HG02973 (cell line): ENCODE data around the gene MICU2.

Experiments used
- ATAC-seq: cut with Tn5 transposase; IDR thresholded peaks from one replicate; pipeline ENCODE4 v1.9.1; 2021; ENCODE audit warnings: moderate library complexity; ENCODE audit not compliant: unreplicated experiment

The MICU2 gene, protein sequence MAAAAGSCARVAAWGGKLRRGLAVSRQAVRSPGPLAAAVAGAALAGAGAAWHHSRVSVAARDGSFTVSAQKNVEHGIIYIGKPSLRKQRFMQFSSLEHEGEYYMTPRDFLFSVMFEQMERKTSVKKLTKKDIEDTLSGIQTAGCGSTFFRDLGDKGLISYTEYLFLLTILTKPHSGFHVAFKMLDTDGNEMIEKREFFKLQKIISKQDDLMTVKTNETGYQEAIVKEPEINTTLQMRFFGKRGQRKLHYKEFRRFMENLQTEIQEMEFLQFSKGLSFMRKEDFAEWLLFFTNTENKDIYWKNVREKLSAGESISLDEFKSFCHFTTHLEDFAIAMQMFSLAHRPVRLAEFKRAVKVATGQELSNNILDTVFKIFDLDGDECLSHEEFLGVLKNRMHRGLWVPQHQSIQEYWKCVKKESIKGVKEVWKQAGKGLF

DNA sequence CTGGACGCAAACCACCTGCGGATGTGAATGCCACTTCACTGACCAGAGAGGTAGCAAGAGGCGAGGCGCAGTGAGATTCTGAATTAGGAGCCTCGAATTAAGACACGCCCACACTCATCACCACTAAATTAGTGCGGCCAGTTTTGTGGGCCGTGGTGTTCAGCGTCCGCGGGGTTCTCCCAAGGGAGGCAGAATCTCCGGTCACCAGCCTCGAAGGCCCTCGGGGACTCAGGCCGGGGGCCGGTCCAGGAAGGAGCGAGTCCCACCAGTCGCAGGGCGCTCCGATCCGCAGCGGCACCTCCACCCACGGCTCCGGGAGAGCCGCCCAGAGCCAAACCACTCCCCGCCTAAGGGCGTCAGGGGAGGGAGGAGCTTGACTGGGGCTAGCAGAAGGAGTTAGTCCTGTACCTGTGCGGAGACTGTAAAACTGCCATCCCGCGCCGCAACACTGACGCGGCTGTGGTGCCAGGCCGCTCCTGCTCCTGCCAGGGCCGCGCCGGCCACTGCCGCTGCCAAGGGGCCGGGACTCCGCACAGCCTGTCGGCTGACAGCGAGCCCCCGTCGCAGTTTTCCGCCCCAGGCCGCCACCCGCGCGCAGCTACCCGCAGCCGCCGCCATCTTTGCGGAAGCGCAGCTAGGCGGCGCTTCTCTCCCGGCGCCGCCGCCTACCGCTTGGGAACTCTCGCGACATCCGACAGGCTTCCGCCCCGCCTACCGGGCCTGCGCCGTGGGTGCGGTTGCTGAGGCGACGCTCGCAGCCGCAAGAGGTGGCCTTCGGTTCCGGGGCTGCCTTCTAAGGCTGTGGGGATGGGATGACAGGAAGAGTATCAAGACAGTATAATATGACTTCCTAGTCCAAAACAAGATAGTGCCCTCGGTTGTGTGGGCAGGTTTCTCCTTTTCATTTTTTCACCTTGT, at the start of gene MICU2:
MICU2 (minus strand) TSS at position 640 of the 918 bp plus-strand sequence; CDS start at position 618, 22 bp downstream.
- ATAC-seq: peak; percentile 94

DNA sequence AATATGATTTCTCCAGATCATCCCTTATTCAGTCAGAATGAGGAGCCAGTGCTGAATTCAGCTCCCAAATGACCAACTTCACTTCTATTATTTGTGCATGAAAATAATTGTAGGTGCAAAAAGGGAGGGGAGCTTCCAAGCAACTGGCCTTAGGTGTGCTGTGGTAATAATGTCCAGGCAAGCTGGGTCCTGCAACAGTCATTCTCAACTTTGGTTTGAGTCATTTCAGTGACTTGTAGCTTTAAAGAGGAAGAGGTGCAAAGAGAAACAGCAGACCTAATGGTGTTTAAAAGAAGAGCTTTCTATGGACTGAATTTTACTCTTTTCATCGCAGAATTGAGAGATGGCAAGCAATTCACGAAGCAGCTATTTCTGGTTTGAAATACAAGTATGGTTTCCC, 37.7 kb upstream of the MICU2 start:
- ATAC-seq: no peak

DNA sequence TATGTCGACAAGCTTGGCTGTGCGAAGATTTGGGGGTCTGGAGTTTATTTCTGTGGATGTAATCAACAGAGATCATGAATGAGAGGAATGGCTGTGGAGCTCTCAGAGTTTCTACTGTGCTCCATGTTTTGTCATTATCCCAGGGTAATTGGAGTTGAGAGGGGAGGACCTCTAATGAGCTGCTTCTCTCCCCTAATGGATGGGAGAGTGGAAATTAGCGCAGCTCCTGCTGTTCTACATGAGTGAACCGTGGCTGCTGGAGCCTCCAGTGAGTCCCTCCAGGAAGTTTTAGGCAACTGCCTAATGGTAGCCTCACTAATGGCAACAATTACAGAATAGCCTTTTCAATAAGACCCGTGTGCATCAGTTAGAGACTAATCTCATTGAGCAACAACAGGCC, 35.6 kb upstream of the MICU2 start:
- no peak for ATAC-seq

- ATAC-seq: no peak
Measured at GRCh38 chr13:21638319-21639282, 34.6 kb upstream of the MICU2 start.

- no peak for ATAC-seq
Measured at GRCh38 chr13:21637296-21637695, 33.3 kb upstream of the MICU2 start.

- no peak for ATAC-seq
Measured at GRCh38 chr13:21636656-21637055, 32.7 kb upstream of the MICU2 start.

DNA sequence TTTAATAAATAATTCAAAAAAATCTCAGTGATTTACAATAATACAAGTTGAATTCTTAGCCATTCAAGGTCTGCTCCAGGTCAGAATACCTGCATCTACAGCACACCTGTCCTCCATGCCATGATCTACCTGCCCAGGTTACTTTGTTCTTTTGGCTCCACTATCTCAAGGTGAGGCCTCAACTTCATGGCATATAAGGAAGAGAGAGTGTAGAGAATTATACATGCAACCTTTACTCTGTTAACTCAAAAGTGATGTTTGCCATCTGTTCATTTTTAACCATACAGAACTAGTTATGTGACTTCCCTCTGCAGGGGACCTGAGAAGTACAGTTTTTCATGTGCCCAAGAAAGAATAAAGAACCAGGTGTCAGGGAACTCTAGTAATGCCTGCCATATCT, 28.2 kb upstream of the MICU2 start:
- ATAC-seq: no peak

- no peak for ATAC-seq
Measured at GRCh38 chr13:21625366-21625765, 21.4 kb upstream of the MICU2 start.

DNA sequence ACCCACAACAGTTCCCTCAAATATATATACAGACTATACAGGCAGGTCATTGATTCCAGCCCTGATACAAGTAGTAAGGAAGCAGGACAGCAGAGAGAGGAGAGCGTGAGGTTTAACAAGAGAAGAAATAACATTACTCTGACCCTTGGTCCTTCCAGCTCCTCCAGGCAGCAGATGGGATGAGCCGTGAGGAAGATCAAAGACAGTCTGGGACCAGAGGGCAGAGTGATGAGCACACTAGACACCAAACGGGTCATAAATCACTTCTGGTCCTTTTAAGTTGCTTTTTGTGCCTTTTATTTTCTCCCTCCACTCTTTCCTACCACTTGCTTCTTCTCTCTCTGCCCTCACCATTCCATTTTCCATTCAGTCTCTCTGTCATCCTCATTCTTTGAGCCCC, 16.9 kb upstream of the MICU2 start:
- no peak for ATAC-seq

DNA sequence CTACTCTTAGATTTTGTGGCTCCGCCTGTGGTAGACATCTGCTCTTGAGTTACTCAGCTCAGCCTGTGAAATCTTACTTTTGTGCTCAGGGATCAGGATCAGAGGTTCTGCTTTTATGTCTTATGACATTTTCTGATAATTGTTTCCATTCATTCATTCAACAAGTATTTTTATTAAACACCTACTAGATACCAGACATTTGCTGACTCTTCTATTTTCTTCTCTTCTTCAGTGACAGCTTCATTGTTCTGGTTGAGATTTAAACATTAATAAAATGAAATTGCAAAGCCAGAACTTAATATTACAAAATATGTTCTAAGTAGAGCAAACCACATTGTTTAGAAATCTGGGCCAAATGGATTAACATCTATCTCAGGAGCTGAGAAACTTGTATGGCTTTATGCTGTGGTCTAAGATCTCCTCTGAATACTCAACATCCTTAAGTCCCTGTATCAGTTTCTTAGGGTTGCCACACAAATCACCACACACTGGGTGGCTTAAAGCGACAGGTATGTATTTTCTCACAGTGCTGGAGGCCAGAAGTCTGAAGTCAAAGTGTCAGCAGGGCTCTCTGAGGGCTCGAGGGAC, 15.8 kb upstream of the MICU2 start:
- no peak for ATAC-seq

GRCh38 chr13:21616880-21617279, 12.9 kb upstream of the MICU2 start:
- no peak for ATAC-seq

GRCh38 chr13:21616205-21616866, 12.4 kb upstream of the MICU2 start:
- ATAC-seq: no peak

DNA sequence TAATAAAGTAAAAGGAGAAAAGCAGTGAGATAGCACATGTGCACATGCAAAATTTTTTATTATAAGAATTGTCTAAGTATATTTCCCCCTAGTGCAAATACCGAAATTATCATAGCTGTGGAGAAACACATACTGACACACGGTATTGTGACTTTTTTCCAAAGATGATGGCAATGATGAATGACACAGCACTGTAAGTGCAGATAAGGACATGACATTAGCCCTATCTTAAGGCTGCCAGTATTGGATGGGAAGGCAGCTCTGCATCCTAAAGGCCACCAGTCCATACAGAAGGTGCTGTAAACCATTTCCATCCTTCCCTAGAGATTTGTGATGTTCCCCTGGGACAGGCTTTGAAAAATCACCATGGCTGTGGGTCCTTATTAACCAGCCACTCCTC, 11.5 kb upstream of the MICU2 start:
- no peak for ATAC-seq

DNA sequence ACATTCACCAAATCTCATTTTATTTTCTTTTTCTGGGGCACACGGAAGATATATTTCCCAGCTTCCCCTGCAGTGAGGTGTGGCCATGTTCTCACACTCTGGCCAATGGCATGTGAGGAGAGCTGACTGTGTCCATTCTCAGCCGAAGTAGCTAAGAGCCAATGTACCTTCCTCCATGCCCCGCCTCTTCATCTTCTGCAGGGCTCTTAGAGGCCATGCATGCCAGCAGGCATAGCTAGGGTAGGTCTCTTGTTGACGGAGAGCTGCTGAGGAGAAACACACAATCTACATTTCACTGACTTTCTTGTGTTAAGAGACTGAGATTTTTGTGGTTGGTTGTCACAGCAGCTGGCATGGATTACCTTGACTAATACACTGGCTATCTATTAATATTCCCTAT, 9.8 kb upstream of the MICU2 start:
- ATAC-seq: no peak

DNA sequence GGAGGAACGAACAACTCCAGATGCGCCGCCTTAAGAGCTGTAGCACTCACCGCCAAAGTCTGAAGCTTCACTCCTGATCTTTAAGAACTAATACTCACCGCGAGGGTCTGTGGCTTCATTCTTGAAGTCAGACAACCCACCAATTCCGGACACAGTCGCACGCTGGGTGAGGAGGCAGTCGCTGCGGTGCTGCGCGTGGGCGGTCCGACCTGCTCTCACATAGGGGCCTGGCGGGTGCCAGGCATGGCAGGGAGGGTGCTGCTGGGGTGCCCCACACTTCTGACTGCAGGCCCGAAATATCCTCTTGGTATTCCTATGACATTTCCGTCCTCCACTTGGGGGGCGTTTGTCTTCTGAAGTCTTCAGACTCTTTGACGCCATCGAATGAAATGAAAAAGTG, 7.4 kb upstream of the MICU2 start:
- no peak for ATAC-seq

DNA sequence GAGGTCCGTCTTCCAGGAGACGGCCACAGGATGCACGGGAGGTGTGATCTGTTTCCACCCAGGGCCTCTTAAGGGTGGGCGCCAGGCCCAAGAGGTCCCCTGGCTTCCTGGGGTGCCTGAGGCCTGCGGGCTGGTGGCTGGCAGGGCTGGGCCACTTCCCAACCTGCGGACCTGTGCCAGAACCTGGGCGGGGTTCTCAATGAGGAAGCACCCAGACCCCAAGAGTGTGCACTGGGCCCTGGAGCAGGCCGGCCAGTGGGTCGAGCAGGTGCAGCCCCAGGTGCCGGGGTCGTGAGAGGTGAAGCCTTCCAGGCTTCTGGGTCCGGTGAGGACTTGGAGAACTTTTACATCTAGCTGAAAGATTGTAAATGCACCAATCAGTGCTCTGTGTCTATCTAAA, 6.7 kb upstream of the MICU2 start:
- ATAC-seq: no peak

DNA sequence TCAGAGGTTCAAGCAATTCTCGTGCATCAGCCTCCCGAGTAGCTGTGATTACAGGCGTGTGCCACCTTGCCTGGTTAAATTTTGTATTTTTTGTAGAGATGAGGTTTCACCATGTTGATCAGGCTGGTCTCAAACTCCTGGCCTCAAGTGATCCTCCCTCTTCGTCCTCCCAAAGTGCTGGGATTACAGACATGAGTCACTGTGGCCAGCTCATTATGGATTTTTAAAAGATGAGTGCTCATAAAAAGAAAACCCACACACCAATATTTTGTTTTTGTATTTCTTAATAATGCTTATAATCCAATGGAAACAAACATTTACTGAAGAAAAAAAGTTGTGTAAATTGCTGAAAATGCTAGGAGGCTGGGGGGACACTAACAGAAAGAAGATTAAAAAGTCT, 5.0 kb upstream of the MICU2 start:
- ATAC-seq: no peak

GRCh38 chr13:21606796-21607195, 2.8 kb upstream of the MICU2 start:
- ATAC-seq: no peak

GRCh38 chr13:21606251-21606650, 2.3 kb upstream of the MICU2 start:
- no peak for ATAC-seq

GRCh38 chr13:21596722-21597121, 7.2 kb downstream of the MICU2 start:
- no peak for ATAC-seq
